ENCODE measurements around the gene TPD52L2. TPM values are rescaled to one million over a fixed set of nuclear protein-coding genes. Genes with fewer than 3 reads are reported as not detected.

Gene TPD52L2
- total RNA-seq, 4 donors from 2014 or later: 102 to 131 (median 113) TPM

GRCh38 chr20:63856098-63856511 lies 9.0 kb upstream of the TPD52L2 start:
- TF ChIP-seq CTCF (IDR thresholded peaks at IDR 0.05): no peak
- DNase-seq (ENCODE audit: low spot score): no peak
- ATAC-seq (ENCODE audit: low FRiP score): no peak

GRCh38 chr20:63857764-63858392 lies 7.2 kb upstream of the TPD52L2 start:
- no peak for ATAC-seq (ENCODE audit: low FRiP score)
- TF ChIP-seq CTCF (IDR thresholded peaks at IDR 0.05): no peak
- no peak for DNase-seq (ENCODE audit: low spot score)

- DNase-seq (ENCODE audit: low spot score) (no peak), ATAC-seq (ENCODE audit: low FRiP score) (no peak)
- no peak for TF ChIP-seq CTCF (IDR thresholded peaks at IDR 0.05)
Observed at GRCh38 chr20:63858393-63859165, 6.5 kb upstream of the TPD52L2 start.

- DNase-seq (ENCODE audit: low spot score): no peak
- TF ChIP-seq CTCF (IDR thresholded peaks at IDR 0.05): no peak
- ATAC-seq (ENCODE audit: low FRiP score): no peak
Observed at GRCh38 chr20:63859166-63859699, 5.8 kb upstream of the TPD52L2 start.

GRCh38 chr20:63860325-63861051 lies 4.6 kb upstream of the TPD52L2 start:
- DNase-seq (ENCODE audit: low spot score): no peak
- no peak for ATAC-seq (ENCODE audit: low FRiP score)
- TF ChIP-seq CTCF (IDR thresholded peaks at IDR 0.05): no peak

- no peak for TF ChIP-seq CTCF (IDR thresholded peaks at IDR 0.05)
- DNase-seq (ENCODE audit: low spot score): no peak
- no peak for ATAC-seq (ENCODE audit: low FRiP score)
Observed at GRCh38 chr20:63861365-63861934, 3.6 kb upstream of the TPD52L2 start, which contains the start of gene ABHD16B. ABHD16B (plus strand) TSS chr20:63861498; CDS start chr20:63861541, 43 bp downstream.
